HepG2 (cell line): ENCODE data around the gene ANKS4B. TPM values are rescaled to one million over a fixed set of nuclear protein-coding genes. Genes with fewer than 3 reads are reported as not detected.
A peak's percentile ranks its signal among the peaks of the same experiment; 100 is the strongest.

Experiments used
- CSRNP1 ChIP-seq: sonication (generic); formaldehyde crosslinking; IDR thresholded peaks from 2 replicates; pipeline ENCODE4 v1.8.1; 2023; ENCODE audit warnings: mild to moderate bottlenecking, missing genetic modification reagents
- NFE2L2 ChIP-seq: fragments of 150-350 bp; IDR thresholded peaks from 2 replicates; pipeline ENCODE4 v1.6.1; 2014; ENCODE audit warnings: low read length
- SMYD3 ChIP-seq: sonication (generic); formaldehyde crosslinking; IDR thresholded peaks from 2 replicates; pipeline ENCODE4 v1.8.1; 2023; ENCODE audit warnings: mild to moderate bottlenecking, missing genetic modification reagents
- ZBTB20 ChIP-seq: sonication (generic); formaldehyde crosslinking; IDR thresholded peaks from 2 replicates; pipeline ENCODE4 v1.8.1; 2023; ENCODE audit warnings: missing genetic modification reagents, low read depth, mild to moderate bottlenecking, borderline replicate concordance
- ZBTB21 ChIP-seq: sonication (generic); formaldehyde crosslinking; IDR thresholded peaks from 2 replicates; pipeline ENCODE4 v1.4.0; 2020; ENCODE audit warnings: missing genetic modification reagents
- ZNF225 ChIP-seq: sonication (generic); formaldehyde crosslinking; IDR thresholded peaks from 2 replicates; pipeline ENCODE4 v1.4.0; 2020; ENCODE audit warnings: mild to moderate bottlenecking, missing genetic modification reagents
- ZNF331 ChIP-seq: sonication (generic); formaldehyde crosslinking; IDR thresholded peaks from 2 replicates; pipeline ENCODE4 v1.4.0; 2020; ENCODE audit warnings: missing genetic modification reagents
- ZNF800 ChIP-seq: sonication (generic); formaldehyde crosslinking; IDR thresholded peaks from 2 replicates; pipeline ENCODE4 v1.4.0; 2020; ENCODE audit warnings: missing genetic modification reagents
- polyA plus RNA-seq, 8 experiments: library from polyadenylated mRNA; depleted of rRNA in 3 of 8; stranded (reverse) in 7 of 8; unstranded in 1 of 8; fragments of >200 nt; fragmentation: Illumina TruSeq in 4 of 8; extraction: Trizol in 4 of 8; gene quantifications; 2 replicates each; pipeline versions ENCODE4 v1.2.1 to v1.2.3, GENCODE V29; 2011 to 2016; ENCODE audit warnings: low read depth in 4 of 8, missing spikeins in 1 of 8, mixed read lengths in 1 of 8; ENCODE audit not compliant: insufficient read depth in 1 of 8
- total RNA-seq, 5 experiments: library from RNA; depleted of rRNA; stranded (reverse); fragments of >200 nt; fragmentation: Illumina TruSeq; extraction: Trizol; gene quantifications; 2 replicates each; pipeline ENCODE4 v1.2.3, GENCODE V29; 2016; ENCODE audit warnings: low read depth in 1 of 5
- TF ChIP-seq, protein P1 (sequence below): IDR thresholded peaks from 2 replicates; pipeline ENCODE4 v1.6.1; 2016
- TF ChIP-seq, protein P2 (sequence below): sonication (generic); formaldehyde crosslinking; IDR thresholded peaks from 2 replicates; pipeline ENCODE4 v1.5.0; 2020; ENCODE audit warnings: mild to moderate bottlenecking, missing genetic modification reagents, borderline replicate concordance
- TF ChIP-seq, protein P3 (sequence below): sonication (generic); formaldehyde crosslinking; IDR thresholded peaks from 2 replicates; pipeline ENCODE4 v1.4.0; 2020; ENCODE audit warnings: missing genetic modification reagents
- TF ChIP-seq, protein P4 (sequence below): IDR thresholded peaks from 2 replicates; pipeline ENCODE4 v1.6.1; 2016; ENCODE audit warnings: low read depth, borderline replicate concordance

The ANKS4B gene
- total and polyA plus RNA-seq, 2 of the 13 experiments (the other 11 are each of a cell fraction or from before 2014, with no cell fraction given), result 6.5 to 30.0 TPM

GRCh38 chr16:21283521-21284289 lies 50.2 kb downstream of the ANKS4B start (continued):
- TF ChIP-seq ZNF331 (CRISPR knock-in tag), result no peak
- TF ChIP-seq SMYD3, result no peak
- TF ChIP-seq ZBTB20 (CRISPR knock-in tag), result no peak
- TF ChIP-seq, protein P1, sequence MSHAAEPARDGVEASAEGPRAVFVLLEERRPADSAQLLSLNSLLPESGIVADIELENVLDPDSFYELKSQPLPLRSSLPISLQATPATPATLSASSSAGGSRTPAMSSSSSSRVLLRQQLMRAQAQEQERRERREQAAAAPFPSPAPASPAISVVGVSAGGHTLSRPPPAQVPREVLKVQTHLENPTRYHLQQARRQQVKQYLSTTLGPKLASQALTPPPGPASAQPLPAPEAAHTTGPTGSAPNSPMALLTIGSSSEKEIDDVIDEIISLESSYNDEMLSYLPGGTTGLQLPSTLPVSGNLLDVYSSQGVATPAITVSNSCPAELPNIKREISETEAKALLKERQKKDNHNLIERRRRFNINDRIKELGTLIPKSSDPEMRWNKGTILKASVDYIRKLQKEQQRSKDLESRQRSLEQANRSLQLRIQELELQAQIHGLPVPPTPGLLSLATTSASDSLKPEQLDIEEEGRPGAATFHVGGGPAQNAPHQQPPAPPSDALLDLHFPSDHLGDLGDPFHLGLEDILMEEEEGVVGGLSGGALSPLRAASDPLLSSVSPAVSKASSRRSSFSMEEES, result 0 out of 2 replicates have a peak, but pooled peaks have one; percentile 33
- TF ChIP-seq ZBTB21, result no peak
- TF ChIP-seq ZNF800 (CRISPR knock-in tag), result peak; percentile 99
- no peak for TF ChIP-seq NFE2L2
- peak; percentile 35; the same call in 1 of the 2 replicates for TF ChIP-seq CSRNP1
- TF ChIP-seq, protein P2, sequence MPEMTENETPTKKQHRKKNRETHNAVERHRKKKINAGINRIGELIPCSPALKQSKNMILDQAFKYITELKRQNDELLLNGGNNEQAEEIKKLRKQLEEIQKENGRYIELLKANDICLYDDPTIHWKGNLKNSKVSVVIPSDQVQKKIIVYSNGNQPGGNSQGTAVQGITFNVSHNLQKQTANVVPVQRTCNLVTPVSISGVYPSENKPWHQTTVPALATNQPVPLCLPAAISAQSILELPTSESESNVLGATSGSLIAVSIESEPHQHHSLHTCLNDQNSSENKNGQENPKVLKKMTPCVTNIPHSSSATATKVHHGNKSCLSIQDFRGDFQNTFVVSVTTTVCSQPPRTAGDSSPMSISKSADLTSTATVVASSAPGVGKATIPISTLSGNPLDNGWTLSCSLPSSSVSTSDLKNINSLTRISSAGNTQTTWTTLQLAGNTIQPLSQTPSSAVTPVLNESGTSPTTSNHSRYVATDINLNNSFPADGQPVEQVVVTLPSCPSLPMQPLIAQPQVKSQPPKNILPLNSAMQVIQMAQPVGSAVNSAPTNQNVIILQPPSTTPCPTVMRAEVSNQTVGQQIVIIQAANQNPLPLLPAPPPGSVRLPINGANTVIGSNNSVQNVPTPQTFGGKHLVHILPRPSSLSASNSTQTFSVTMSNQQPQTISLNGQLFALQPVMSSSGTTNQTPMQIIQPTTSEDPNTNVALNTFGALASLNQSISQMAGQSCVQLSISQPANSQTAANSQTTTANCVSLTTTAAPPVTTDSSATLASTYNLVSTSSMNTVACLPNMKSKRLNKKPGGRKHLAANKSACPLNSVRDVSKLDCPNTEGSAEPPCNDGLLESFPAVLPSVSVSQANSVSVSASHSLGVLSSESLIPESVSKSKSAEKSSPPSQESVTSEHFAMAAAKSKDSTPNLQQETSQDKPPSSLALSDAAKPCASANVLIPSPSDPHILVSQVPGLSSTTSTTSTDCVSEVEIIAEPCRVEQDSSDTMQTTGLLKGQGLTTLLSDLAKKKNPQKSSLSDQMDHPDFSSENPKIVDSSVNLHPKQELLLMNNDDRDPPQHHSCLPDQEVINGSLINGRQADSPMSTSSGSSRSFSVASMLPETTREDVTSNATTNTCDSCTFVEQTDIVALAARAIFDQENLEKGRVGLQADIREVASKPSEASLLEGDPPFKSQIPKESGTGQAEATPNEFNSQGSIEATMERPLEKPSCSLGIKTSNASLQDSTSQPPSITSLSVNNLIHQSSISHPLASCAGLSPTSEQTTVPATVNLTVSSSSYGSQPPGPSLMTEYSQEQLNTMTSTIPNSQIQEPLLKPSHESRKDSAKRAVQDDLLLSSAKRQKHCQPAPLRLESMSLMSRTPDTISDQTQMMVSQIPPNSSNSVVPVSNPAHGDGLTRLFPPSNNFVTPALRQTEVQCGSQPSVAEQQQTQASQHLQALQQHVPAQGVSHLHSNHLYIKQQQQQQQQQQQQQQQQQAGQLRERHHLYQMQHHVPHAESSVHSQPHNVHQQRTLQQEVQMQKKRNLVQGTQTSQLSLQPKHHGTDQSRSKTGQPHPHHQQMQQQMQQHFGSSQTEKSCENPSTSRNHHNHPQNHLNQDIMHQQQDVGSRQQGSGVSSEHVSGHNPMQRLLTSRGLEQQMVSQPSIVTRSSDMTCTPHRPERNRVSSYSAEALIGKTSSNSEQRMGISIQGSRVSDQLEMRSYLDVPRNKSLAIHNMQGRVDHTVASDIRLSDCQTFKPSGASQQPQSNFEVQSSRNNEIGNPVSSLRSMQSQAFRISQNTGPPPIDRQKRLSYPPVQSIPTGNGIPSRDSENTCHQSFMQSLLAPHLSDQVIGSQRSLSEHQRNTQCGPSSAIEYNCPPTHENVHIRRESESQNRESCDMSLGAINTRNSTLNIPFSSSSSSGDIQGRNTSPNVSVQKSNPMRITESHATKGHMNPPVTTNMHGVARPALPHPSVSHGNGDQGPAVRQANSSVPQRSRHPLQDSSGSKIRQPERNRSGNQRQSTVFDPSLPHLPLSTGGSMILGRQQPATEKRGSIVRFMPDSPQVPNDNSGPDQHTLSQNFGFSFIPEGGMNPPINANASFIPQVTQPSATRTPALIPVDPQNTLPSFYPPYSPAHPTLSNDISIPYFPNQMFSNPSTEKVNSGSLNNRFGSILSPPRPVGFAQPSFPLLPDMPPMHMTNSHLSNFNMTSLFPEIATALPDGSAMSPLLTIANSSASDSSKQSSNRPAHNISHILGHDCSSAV (CRISPR knock-in tag), result no peak
- TF ChIP-seq, protein P3, sequence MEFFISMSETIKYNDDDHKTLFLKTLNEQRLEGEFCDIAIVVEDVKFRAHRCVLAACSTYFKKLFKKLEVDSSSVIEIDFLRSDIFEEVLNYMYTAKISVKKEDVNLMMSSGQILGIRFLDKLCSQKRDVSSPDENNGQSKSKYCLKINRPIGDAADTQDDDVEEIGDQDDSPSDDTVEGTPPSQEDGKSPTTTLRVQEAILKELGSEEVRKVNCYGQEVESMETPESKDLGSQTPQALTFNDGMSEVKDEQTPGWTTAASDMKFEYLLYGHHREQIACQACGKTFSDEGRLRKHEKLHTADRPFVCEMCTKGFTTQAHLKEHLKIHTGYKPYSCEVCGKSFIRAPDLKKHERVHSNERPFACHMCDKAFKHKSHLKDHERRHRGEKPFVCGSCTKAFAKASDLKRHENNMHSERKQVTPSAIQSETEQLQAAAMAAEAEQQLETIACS (CRISPR knock-in tag), result peak; percentile 91
- TF ChIP-seq ZNF225, result peak; percentile 80; the same call in 1 of the 2 replicates
- TF ChIP-seq, protein P4, sequence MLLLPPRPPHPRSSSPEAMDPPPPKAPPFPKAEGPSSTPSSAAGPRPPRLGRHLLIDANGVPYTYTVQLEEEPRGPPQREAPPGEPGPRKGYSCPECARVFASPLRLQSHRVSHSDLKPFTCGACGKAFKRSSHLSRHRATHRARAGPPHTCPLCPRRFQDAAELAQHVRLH (CRISPR knock-in tag), result peak; percentile 80; the same call in 1 of the 2 replicates
